Fibroblast of mammary gland (primary cell): ENCODE results near the gene MROH2A.

ENCODE experiments used
- DNase-seq: peaks from one replicate; pipeline ENCODE4 v3.0.0-alpha.2; 2010; ENCODE audit warnings: low read depth
- H3K4me3 ChIP-seq: 2 replicates; pipeline ENCODE4 v1.5.1; 2011; ENCODE audit warnings: low read depth, mild to moderate bottlenecking, low read length, moderate library complexity; ENCODE audit not compliant: control insufficient read depth
- TF ChIP-seq, protein P1 (sequence below): conservative IDR thresholded peaks from 2 replicates; pipeline ENCODE4 v1.5.1; 2011; ENCODE audit warnings: low read depth, low read length, inconsistent platforms; ENCODE audit not compliant: control insufficient read depth, insufficient read depth

The MROH2A gene

GRCh38 chr2:233850745-233851144, 72.6 kb downstream of the MROH2A start:
- DNase-seq = no peak
- TF ChIP-seq, protein P1, sequence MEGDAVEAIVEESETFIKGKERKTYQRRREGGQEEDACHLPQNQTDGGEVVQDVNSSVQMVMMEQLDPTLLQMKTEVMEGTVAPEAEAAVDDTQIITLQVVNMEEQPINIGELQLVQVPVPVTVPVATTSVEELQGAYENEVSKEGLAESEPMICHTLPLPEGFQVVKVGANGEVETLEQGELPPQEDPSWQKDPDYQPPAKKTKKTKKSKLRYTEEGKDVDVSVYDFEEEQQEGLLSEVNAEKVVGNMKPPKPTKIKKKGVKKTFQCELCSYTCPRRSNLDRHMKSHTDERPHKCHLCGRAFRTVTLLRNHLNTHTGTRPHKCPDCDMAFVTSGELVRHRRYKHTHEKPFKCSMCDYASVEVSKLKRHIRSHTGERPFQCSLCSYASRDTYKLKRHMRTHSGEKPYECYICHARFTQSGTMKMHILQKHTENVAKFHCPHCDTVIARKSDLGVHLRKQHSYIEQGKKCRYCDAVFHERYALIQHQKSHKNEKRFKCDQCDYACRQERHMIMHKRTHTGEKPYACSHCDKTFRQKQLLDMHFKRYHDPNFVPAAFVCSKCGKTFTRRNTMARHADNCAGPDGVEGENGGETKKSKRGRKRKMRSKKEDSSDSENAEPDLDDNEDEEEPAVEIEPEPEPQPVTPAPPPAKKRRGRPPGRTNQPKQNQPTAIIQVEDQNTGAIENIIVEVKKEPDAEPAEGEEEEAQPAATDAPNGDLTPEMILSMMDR = no peak
- H3K4me3 ChIP-seq = no peak overlapping the region

DNA sequence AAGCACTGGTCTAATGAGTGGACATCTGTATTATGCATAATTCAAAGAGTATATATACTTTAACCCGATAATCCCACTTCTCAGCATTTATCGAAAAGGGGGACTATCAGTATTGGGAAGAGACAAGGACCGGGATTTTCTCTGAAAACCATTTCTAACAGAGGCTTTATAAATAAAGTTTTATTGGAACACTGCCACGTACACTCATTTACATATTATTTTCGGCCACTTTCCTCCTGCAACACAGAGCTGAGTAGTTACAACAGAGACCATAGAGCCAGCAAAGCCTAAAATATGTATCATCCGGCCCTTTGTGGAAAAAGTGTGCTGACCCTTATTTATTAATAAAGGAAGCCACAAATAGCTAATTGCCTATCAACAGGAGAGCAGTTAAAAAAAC, 73.0 kb downstream of the MROH2A start:
- TF ChIP-seq, protein P1 = no peak
- DNase-seq = no peak
- H3K4me3 ChIP-seq = no peak overlapping the region

DNA sequence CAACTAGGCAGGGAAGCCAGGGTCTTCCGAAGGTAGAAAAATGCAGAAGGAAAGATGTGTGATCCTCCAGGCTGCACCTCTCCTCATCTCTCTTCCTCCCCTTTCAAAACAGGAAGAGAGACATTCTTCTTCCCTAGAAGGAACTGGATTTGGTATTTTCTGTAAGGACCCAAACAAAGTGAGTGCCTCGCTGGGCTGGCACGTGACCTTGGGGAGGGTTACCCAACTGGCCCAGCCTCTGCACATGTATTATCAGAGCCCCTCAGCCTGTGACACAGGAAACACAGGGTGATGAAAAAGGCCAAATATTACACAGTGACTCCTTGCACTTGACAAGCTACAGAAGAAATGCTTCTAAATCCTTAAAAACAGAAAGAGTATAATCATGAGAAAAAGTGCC, 73.9 kb downstream of the MROH2A start:
- TF ChIP-seq, protein P1 = no peak
- peak overlapping the region; percentile 88 for H3K4me3 ChIP-seq
- no peak for DNase-seq

DNA sequence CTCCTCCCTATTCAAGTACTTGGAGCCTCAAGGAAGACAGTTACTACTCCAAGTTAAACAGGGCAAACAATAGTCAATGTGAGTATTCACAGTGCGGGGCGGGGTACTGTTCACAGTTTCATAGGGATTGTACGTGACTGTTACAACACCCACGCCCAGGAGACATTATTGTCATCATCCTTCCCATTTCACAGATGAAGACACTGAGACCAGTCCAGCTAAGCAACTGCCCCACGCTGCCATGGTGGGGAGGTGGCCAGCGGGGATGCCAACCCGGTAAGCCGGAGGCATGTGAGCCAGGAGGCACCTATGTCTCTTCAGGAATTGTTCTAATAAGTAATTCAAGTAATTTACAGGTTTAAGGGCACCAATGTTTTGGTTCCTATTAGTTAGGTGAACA, 75.2 kb downstream of the MROH2A start:
- H3K4me3 ChIP-seq = peak overlapping the region; percentile 88
- no peak for DNase-seq
- TF ChIP-seq, protein P1 = no peak

DNA sequence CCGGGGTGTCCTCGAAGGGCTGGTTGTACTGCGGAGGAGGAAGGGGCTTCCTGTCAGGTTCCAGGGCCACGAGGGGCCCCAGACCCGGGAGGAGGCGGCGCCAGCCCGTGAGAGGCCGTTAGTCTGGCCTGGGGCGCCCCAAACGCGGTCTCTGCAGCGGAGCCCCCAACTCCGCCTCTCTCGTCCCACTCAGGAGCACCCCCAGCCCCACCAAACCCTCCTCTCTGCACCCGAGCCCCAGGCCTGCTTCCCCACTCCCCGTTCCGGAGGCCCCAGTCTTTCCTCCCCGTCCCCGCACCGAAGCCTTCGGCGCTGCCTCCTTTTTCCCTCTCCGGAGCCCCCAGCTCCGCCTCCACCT, 75.7 kb downstream of the MROH2A start:
- TF ChIP-seq, protein P1 = no peak
- DNase-seq = no peak
- H3K4me3 ChIP-seq = peak overlapping the region; percentile 88

DNA sequence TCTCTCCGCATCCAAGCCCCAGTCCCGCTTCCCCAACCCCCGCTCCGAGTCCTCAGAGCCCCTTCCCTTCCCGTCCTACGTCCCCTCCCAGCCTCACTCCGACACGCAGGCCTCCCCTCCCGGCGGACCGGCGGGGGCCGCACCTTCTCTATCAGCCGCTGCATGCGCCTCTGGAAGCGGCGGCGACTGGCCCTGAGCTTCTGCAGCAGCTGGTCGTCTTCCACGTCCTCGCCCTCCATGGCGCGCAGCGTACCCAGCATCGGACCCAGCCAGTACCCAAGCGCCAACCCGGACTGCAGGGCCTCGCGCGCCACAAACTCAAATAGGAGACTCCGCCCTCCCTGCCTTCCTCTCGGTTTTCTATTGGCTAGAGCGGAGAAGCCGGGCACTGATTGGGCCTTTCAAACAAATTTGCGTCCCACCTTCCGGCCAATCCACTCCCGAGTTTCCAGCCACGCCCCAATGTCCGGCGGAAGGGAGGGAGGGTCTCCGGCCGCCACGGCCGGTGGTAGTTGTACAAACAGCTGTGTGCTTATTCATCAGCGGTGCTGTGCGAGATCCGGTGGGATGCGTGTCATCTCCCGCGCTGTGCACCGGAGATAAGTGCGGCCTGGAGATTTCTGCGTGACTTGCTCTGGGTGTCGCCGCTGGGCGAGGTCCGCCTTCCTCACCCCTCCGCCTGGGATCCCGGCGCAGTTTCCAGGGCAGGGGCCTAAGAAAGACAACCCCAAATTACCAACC, 76.3 kb downstream of the MROH2A start, which contains the start of gene HJURP:
Gene HJURP, minus strand, starts transcription at position 295 of the 741 bp plus-strand sequence. Its CDS starts 35 bp downstream, at position 260.
- peak within 1 kb of the TSS; percentile 88 for H3K4me3 ChIP-seq
- peak; percentile 94 for DNase-seq
- TF ChIP-seq, protein P1 = no peak
